Neural cell (in vitro differentiated cells): ENCODE results near the gene BANF1. TPM values are rescaled to one million over a fixed set of nuclear protein-coding genes. Genes with fewer than 3 reads are reported as not detected.

ENCODE experiments used
- H2AFZ ChIP-seq: fragments of 200-600, 300-800 bp; sonication (generic), shearing (Covaris generic); 2 replicates; pipeline ENCODE4 v1.6.0; 2014; ENCODE audit warnings: low read depth, mild to moderate bottlenecking, antibody characterized with exemption, low read length, moderate library complexity
- H3F3A ChIP-seq: fragments of 200-600 bp; shearing (Covaris generic); 2 replicates; pipeline ENCODE4 v1.6.1; 2016; ENCODE audit warnings: mild to moderate bottlenecking, moderate library complexity, mixed read lengths, antibody characterized with exemption, low read length; ENCODE audit not compliant: insufficient read depth, poor library complexity, severe bottlenecking
- H3K27ac ChIP-seq: fragments of 200-600, 300-800 bp; sonication (generic), shearing (Covaris generic); 2 replicates; pipeline ENCODE4 v1.5.1; 2014; ENCODE audit warnings: mild to moderate bottlenecking, low read length, moderate library complexity
- H3K27me3 ChIP-seq: fragments of 300-800, 200-600 bp; sonication (generic), shearing (Covaris generic); 2 replicates; pipeline ENCODE4 v1.6.0; 2014; ENCODE audit warnings: mild to moderate bottlenecking, low read depth, low read length, moderate library complexity; ENCODE audit not compliant: insufficient read depth
- H3K36me3 ChIP-seq: fragments of 300-800, 200-600 bp; sonication (generic), shearing (Covaris generic); 2 replicates; pipeline ENCODE4 v1.5.1; 2014; ENCODE audit warnings: mild to moderate bottlenecking, antibody characterized with exemption, low read length, moderate library complexity; ENCODE audit not compliant: insufficient read depth
- H3K4me2 ChIP-seq: fragments of 300-800, 200-600 bp; sonication (generic), shearing (Covaris generic); 2 replicates; pipeline ENCODE4 v1.6.0; 2014; ENCODE audit warnings: mild to moderate bottlenecking, low read length
- H3K4me3 ChIP-seq: fragments of 300-800, 200-600 bp; sonication (generic), shearing (Covaris generic); 2 replicates; pipeline ENCODE4 v1.5.1; 2014; ENCODE audit warnings: mild to moderate bottlenecking, low read length, moderate library complexity
- H3K79me2 ChIP-seq: fragments of 200-600 bp; shearing (Covaris generic); replicated peaks from 2 replicates; pipeline ENCODE4 v1.6.0; 2014; ENCODE audit warnings: mild to moderate bottlenecking, low read length, moderate library complexity; ENCODE audit not compliant: insufficient read depth
- H3K9ac ChIP-seq: fragments of 300-800, 200-600 bp; sonication (generic), shearing (Covaris generic); 2 replicates; pipeline ENCODE4 v1.6.1; 2016; ENCODE audit warnings: mild to moderate bottlenecking, low read length, mixed read lengths
- H3K9me2 ChIP-seq: fragments of 200-600 bp; shearing (Covaris generic); 2 replicates; pipeline ENCODE4 v1.6.1; 2016; ENCODE audit warnings: mild to moderate bottlenecking, low read length, mixed read lengths; ENCODE audit not compliant: insufficient read depth
- H3K9me3 ChIP-seq: fragments of 200-600, 300-800 bp; sonication (generic), shearing (Covaris generic); 2 replicates; pipeline ENCODE4 v1.6.1; 2016; ENCODE audit warnings: mild to moderate bottlenecking, mixed run types, low read length, moderate library complexity, mixed read lengths
- H4K20me1 ChIP-seq: fragments of 200-600 bp; shearing (Covaris generic); 2 replicates; pipeline ENCODE4 v1.6.1; 2016; ENCODE audit warnings: mild to moderate bottlenecking, mixed run types; ENCODE audit not compliant: insufficient read depth
- EP300 ChIP-seq: fragments of 450-650 bp; conservative IDR thresholded peaks from 2 replicates; pipeline ENCODE4 v1.6.1; 2014; ENCODE audit warnings: antibody characterized with exemption, mild to moderate bottlenecking, moderate library complexity; ENCODE audit not compliant: poor library complexity, severe bottlenecking
- EZH2 ChIP-seq: fragments of 200-600, 300-800 bp; shearing (Covaris generic), sonication (generic); IDR thresholded peaks from 2 replicates; pipeline ENCODE4 v1.6.1; 2014; ENCODE audit warnings: antibody characterized with exemption, low read length, borderline replicate concordance, mild to moderate bottlenecking; ENCODE audit not compliant: insufficient read depth, poor library complexity, severe bottlenecking
- MXI1 ChIP-seq: fragments of 450-650 bp; conservative IDR thresholded peaks from 2 replicates; pipeline ENCODE4 v1.6.1; 2014; ENCODE audit warnings: antibody characterized with exemption, mild to moderate bottlenecking; ENCODE audit not compliant: poor library complexity, severe bottlenecking
- POLR2AphosphoS5 ChIP-seq: IDR thresholded peaks from 2 replicates; pipeline ENCODE4 v1.6.1; 2012
- RAD21 ChIP-seq: fragments of 450-650 bp; conservative IDR thresholded peaks from 2 replicates; pipeline ENCODE4 v1.6.1; 2014; ENCODE audit warnings: antibody characterized with exemption, mild to moderate bottlenecking, moderate library complexity
- SMC3 ChIP-seq: fragments of 450-650 bp; conservative IDR thresholded peaks from 2 replicates; pipeline ENCODE4 v1.6.1; 2014; ENCODE audit warnings: antibody characterized with exemption, mild to moderate bottlenecking, moderate library complexity; ENCODE audit not compliant: poor library complexity
- TAF1 ChIP-seq: IDR thresholded peaks from 2 replicates; pipeline ENCODE4 v1.6.1; 2012; ENCODE audit warnings: low read depth
- polyA plus RNA-seq: library from polyadenylated mRNA; depleted of rRNA; stranded (reverse); fragments of >200 nt; gene quantifications from 2 replicates; pipeline ENCODE4 v1.2.3, GENCODE V29; 2014
- TF ChIP-seq, protein P1 (sequence below): fragments of 450-650 bp; IDR thresholded peaks from 2 replicates; pipeline ENCODE4 v1.5.1; 2014; ENCODE audit warnings: antibody characterized with exemption, mild to moderate bottlenecking, moderate library complexity; ENCODE audit not compliant: poor library complexity, severe bottlenecking
- TF ChIP-seq, protein P2 (sequence below): IDR thresholded peaks from 2 replicates; pipeline ENCODE4 v1.6.1; 2012; ENCODE audit warnings: borderline replicate concordance

Gene BANF1
- polyA plus RNA-seq, 1 donor from 2014 or later, result 60.0 TPM

- H4K20me1 ChIP-seq, result no peaks in the 10 kb centered on the region
- no peaks in the 10 kb centered on the region for H3K9me3 ChIP-seq
- H3K9me2 ChIP-seq, result no peaks in the 10 kb centered on the region
- H3K4me3 ChIP-seq, result no peak overlapping the region
- no peaks in the 10 kb centered on the region for H3K36me3 ChIP-seq
- no peak overlapping the region for H3K4me2 ChIP-seq
- no peak for TF ChIP-seq MXI1
- H3K27ac ChIP-seq, result no peak overlapping the region
- peaks cover 4% of the 10 kb centered on the region for H3K79me2 ChIP-seq
- H3K27me3 ChIP-seq, result no peaks in the 10 kb centered on the region
- H3K9ac ChIP-seq, result no peak overlapping the region
- no peaks in the 10 kb centered on the region for H3F3A ChIP-seq
- no peak overlapping the region for H2AFZ ChIP-seq
These were observed 40.9 kb downstream of the BANF1 start for GRCh38 chr11:66042996-66043906.

GRCh38 chr11:66044757-66045156 is 42.5 kb downstream of the BANF1 start:
- H3K36me3 ChIP-seq, result no peaks in the 10 kb centered on the region
- H3K27me3 ChIP-seq, result no peaks in the 10 kb centered on the region
- no peak overlapping the region for H3K9ac ChIP-seq
- H3K79me2 ChIP-seq, result peaks cover 4% of the 10 kb centered on the region
- no peaks in the 10 kb centered on the region for H3K9me3 ChIP-seq
- H3F3A ChIP-seq, result no peaks in the 10 kb centered on the region
- no peaks in the 10 kb centered on the region for H3K9me2 ChIP-seq
- no peak overlapping the region for H3K27ac ChIP-seq
- no peak overlapping the region for H3K4me2 ChIP-seq
- no peaks in the 10 kb centered on the region for H4K20me1 ChIP-seq
- TF ChIP-seq EP300, result no peak
- TF ChIP-seq, protein P1, sequence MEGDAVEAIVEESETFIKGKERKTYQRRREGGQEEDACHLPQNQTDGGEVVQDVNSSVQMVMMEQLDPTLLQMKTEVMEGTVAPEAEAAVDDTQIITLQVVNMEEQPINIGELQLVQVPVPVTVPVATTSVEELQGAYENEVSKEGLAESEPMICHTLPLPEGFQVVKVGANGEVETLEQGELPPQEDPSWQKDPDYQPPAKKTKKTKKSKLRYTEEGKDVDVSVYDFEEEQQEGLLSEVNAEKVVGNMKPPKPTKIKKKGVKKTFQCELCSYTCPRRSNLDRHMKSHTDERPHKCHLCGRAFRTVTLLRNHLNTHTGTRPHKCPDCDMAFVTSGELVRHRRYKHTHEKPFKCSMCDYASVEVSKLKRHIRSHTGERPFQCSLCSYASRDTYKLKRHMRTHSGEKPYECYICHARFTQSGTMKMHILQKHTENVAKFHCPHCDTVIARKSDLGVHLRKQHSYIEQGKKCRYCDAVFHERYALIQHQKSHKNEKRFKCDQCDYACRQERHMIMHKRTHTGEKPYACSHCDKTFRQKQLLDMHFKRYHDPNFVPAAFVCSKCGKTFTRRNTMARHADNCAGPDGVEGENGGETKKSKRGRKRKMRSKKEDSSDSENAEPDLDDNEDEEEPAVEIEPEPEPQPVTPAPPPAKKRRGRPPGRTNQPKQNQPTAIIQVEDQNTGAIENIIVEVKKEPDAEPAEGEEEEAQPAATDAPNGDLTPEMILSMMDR, result no peak
- TF ChIP-seq, protein P2, sequence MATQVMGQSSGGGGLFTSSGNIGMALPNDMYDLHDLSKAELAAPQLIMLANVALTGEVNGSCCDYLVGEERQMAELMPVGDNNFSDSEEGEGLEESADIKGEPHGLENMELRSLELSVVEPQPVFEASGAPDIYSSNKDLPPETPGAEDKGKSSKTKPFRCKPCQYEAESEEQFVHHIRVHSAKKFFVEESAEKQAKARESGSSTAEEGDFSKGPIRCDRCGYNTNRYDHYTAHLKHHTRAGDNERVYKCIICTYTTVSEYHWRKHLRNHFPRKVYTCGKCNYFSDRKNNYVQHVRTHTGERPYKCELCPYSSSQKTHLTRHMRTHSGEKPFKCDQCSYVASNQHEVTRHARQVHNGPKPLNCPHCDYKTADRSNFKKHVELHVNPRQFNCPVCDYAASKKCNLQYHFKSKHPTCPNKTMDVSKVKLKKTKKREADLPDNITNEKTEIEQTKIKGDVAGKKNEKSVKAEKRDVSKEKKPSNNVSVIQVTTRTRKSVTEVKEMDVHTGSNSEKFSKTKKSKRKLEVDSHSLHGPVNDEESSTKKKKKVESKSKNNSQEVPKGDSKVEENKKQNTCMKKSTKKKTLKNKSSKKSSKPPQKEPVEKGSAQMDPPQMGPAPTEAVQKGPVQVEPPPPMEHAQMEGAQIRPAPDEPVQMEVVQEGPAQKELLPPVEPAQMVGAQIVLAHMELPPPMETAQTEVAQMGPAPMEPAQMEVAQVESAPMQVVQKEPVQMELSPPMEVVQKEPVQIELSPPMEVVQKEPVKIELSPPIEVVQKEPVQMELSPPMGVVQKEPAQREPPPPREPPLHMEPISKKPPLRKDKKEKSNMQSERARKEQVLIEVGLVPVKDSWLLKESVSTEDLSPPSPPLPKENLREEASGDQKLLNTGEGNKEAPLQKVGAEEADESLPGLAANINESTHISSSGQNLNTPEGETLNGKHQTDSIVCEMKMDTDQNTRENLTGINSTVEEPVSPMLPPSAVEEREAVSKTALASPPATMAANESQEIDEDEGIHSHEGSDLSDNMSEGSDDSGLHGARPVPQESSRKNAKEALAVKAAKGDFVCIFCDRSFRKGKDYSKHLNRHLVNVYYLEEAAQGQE, result no peak
- no peak for TF ChIP-seq TAF1
- no peak for TF ChIP-seq RAD21
- no peak for TF ChIP-seq MXI1
- no peak for TF ChIP-seq POLR2AphosphoS5
- TF ChIP-seq EZH2, result no peak
- TF ChIP-seq SMC3, result no peak
- H3K4me3 ChIP-seq, result no peak overlapping the region
- no peak overlapping the region for H2AFZ ChIP-seq
